C4-2B (cell line): ENCODE results near the gene TRDMT1.

Experiments
- CTCF ChIP-seq: fragments of 450-650 bp; conservative IDR thresholded peaks from 2 replicates; pipeline ENCODE4 v1.5.1; 2017; ENCODE audit warnings: mild to moderate bottlenecking
- ZFX ChIP-seq: fragments of 450-650 bp; IDR thresholded peaks from 2 replicates; pipeline ENCODE4 v1.6.1; 2017

- no peak for TF ChIP-seq CTCF
- no peak for TF ChIP-seq ZFX
Observed at GRCh38 chr10:17241611-17242333, 40.3 kb upstream of the TRDMT1 start.
